Measurements from ENCODE around the gene GPR137B.

DNA sequence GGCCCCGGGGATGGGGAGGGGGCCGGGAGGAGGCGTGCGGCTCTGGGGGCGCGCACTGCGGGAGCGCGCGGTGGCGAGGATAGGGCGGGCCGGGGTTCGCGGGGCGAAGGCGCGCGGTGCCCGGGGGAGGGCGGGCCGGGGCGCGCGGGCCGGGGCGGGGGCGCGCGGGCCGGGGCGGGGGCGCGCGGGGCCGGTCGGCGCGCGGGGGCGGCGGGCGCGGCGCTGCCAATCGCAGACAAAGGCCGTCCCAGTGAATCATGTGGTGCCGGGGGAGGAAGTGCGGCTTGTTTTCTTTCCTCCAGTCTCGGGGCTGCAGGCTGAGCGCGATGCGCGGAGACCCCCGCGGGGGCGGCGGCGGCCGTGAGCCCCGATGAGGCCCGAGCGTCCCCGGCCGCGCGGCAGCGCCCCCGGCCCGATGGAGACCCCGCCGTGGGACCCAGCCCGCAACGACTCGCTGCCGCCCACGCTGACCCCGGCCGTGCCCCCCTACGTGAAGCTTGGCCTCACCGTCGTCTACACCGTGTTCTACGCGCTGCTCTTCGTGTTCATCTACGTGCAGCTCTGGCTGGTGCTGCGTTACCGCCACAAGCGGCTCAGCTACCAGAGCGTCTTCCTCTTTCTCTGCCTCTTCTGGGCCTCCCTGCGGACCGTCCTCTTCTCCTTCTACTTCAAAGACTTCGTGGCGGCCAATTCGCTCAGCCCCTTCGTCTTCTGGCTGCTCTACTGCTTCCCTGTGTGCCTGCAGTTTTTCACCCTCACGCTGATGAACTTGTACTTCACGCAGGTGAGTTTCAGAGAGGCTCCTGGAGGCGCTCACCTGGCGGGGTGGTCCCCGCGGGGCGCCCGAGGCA, at the start of gene GPR137B:
- TF ChIP-seq GATA2 (IDR thresholded peaks at IDR 0.05; ENCODE audit: low read depth, low read length): no peak
- no peak for TF ChIP-seq GATA3 (IDR thresholded peaks at IDR 0.05; ENCODE audit: low read depth, low read length)

All from SH-SY5Y (cell line).